Epithelial cell of prostate (primary cell): ENCODE measurements around the gene FAM43A.

Source experiments
- DNase-seq: peaks from one replicate; pipeline ENCODE4 v3.0.0-alpha.2; 2011; ENCODE audit warnings: low read depth, low spot score
- H3K27ac ChIP-seq: fragments of 450-650 bp; 2 replicates; pipeline ENCODE4 v1.5.1; 2017; ENCODE audit warnings: mild to moderate bottlenecking

FAM43A gene

DNA sequence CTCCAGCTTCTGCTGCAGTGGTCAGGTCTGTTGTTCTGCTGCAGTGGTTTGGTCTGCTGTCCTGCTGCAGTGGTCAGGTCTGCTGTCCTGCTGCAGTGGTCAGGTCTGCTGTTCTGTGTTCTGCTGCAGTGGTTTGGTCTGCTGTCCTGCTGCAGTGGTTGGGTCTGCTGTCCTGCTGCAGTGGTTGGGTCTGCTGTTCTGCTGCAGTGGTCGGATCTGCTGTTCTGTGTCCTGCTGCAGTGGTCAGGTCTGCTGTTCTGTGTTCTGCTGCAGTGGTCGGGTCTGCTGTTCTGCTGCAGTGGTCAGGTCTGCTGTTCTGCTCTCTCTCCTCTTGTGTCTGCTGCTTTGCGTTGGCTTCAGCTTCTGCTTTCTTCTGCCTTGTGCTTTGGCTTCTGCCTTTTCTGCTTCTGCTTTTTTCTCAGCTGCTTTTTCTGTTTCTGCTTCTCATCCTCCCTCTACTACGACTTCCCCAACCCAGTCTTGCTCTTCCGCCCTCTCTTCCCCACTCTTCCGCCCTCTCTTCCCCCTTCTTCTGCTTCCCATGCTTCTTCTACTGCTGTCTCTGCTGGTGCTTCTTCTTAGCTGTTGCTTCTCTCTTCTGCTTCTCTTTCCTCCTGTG, 50.7 kb downstream of the FAM43A start:
- no peak for DNase-seq
- H3K27ac ChIP-seq: no peak overlapping the region

- no peak overlapping the region for H3K27ac ChIP-seq
These were observed 51.4 kb downstream of the FAM43A start for GRCh38 chr3:194736896-194737600.

More at GRCh38 chr3:194736896-194737600, 51.4 kb downstream of the FAM43A start:
- no peak for DNase-seq
